Mucosa of descending colon (tissue), 3 donors: Measurements from ENCODE around the gene AZU1. TPM values are rescaled to one million over a fixed set of nuclear protein-coding genes. Genes with fewer than 3 reads are reported as not detected.

Source experiments
- ATAC-seq: fragments of 200-7000 bp; cut with Tn5 transposase; one replicate; pipeline ENCODE4 v1.9.1; 2020; ENCODE audit warnings: mild to moderate bottlenecking, moderate library complexity
- DNase-seq, 3 donors: peaks; one replicate each; pipeline ENCODE4 v3.0.0-alpha.2; 2020
- H3K36me3 ChIP-seq: fragments of 200-600 bp; one replicate; pipeline ENCODE4 v1.8.0; 2021; ENCODE audit warnings: low read depth, mild to moderate bottlenecking
- H3K4me1 ChIP-seq: fragments of 200-600 bp; one replicate; pipeline ENCODE4 v1.8.0; 2021; ENCODE audit warnings: low read depth, mild to moderate bottlenecking
- H3K4me3 ChIP-seq: fragments of 200-600 bp; one replicate; pipeline ENCODE4 v1.8.0; 2021; ENCODE audit warnings: mild to moderate bottlenecking
- H3K9me3 ChIP-seq: fragments of 200-600 bp; one replicate; pipeline ENCODE4 v1.8.0; 2021; ENCODE audit warnings: mild to moderate bottlenecking
- intact Hi-C, 2 donors: fragments of 100-400 bp; cut with DNase I in 1 of 2; cut with micrococcal nuclease in 1 of 2; formaldehyde crosslinking; loops; one replicate each; pipeline versions ENCODE4 v1.11.0 to v1.11.1; 2022; cut with DNase I, micrococcal nuclease
- total RNA-seq, 3 donors: library from RNA; stranded (reverse); fragmentation: NEBNext Ultra II Directional in 2 of 3; extraction: Animal tissue kit (Norgen Biotek cat#: 25700) in 2 of 3; gene quantifications; one replicate each; pipeline versions ENCODE4 v1.2.1 to v1.2.4, GENCODE V29; 2021 to 2023
- TF ChIP-seq, protein P1 (sequence below): fragments of 200-600 bp; IDR thresholded peaks from one replicate; pipeline ENCODE4 v1.8.0; 2022; ENCODE audit warnings: antibody characterized with exemption, mild to moderate bottlenecking
- donor health status: DM: no; HTN: no; CAD: no; lungs with moderate emphysema.
- donor health status: DM: no; HTN: no; CAD: no.
- donor health status: DM: no; HTN: yes; CAD: no.

AZU1 gene
- total RNA-seq, 3 donors from 2014 or later: 0.25 TPM; not detected in 2

DNA sequence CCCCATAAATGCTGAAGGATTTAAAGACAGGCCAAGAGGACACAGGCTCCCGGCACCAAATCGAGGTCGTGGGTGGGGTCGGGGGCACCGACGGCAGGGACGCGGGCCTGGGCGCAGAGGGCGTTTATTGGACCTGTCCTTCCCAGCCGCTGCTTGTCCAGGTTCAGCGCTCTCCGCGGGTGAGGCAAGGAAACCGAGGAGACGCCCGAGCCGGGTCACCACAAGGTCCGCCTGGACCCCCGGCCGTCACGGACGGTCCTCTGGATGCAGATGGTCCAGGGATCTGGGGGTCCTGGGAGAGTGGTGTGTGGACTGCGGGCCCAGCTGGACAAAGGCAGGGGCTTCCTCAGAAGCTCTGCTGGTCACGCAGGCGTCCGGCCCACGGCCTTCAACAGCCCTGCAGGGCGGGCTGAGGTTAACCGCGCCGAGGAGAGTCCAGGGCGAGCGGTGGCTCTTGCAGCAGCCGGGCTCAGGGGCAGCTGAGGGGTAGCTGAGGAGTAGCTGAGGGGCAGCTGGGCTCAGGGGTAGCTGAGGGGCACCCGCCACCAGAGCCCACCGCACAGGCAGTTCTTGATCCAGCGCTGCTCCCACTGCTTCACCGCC lies 40.3 kb downstream of the AZU1 start:
- H3K4me3 ChIP-seq: no peak overlapping the region
- peaks cover 18% of the 10 kb centered on the region for H3K4me1 ChIP-seq
- H3K9me3 ChIP-seq: no peaks in the 10 kb centered on the region
- no peaks in the 10 kb centered on the region for H3K36me3 ChIP-seq
- DNase-seq (no peak), ATAC-seq (no peak)
- intact Hi-C loops: loop anchor here in 1 of 2 donors (10.0 kb wide), 1 partner anchor 57 kb away; the partner anchor contains the start of gene ARID3A
- TF ChIP-seq, protein P1, sequence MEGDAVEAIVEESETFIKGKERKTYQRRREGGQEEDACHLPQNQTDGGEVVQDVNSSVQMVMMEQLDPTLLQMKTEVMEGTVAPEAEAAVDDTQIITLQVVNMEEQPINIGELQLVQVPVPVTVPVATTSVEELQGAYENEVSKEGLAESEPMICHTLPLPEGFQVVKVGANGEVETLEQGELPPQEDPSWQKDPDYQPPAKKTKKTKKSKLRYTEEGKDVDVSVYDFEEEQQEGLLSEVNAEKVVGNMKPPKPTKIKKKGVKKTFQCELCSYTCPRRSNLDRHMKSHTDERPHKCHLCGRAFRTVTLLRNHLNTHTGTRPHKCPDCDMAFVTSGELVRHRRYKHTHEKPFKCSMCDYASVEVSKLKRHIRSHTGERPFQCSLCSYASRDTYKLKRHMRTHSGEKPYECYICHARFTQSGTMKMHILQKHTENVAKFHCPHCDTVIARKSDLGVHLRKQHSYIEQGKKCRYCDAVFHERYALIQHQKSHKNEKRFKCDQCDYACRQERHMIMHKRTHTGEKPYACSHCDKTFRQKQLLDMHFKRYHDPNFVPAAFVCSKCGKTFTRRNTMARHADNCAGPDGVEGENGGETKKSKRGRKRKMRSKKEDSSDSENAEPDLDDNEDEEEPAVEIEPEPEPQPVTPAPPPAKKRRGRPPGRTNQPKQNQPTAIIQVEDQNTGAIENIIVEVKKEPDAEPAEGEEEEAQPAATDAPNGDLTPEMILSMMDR: no peak

DNA sequence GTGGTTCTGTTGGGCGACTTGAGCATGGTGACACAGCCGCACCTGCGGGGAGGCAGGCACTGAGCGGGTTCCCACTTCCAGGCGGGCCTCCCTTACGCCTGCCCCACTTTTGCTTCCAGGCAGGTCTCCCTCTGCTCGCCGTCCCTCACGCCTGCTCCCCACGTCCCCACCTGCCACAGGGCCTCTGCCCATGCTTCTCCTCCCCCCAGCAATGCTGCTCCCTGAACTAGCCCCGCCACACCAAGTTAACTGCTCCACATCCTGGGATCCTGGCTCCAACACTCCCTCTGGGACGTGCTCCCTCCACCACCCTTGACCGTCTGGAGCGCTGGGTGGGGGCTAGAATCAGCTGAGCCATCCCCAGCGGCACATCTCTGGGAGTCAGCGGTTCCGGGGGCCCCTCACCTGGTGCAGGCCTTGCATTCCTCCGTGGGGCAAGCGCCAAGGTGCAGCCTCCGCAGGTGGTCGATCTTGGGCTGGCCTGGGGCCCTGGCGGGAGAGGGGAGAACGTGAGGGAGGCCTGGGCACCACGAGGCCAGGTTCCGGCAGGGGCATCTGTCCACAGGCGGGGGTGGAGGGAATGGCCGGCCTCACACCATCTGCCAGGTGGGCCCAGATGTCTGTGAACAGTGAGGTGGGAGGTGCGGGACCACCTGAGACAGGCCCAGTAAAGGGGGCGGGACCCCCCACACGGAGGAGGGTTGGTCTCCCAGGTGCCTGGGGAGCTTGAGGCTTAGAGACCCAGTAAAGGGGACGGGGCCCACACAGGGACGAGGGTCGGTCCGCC lies 41.0 kb downstream of the AZU1 start:
- no peaks in the 10 kb centered on the region for H3K36me3 ChIP-seq
- intact Hi-C loops: loop anchor here in 1 of 2 donors (10.0 kb wide), 1 partner anchor 56 kb away; the partner anchor contains the start of gene ARID3A
- H3K9me3 ChIP-seq: no peaks in the 10 kb centered on the region
- H3K4me3 ChIP-seq: no peak overlapping the region
- no peak for ATAC-seq
- H3K4me1 ChIP-seq: peaks cover 11% of the 10 kb centered on the region
- TF ChIP-seq, protein P1: no peak
- no peak for DNase-seq

DNA sequence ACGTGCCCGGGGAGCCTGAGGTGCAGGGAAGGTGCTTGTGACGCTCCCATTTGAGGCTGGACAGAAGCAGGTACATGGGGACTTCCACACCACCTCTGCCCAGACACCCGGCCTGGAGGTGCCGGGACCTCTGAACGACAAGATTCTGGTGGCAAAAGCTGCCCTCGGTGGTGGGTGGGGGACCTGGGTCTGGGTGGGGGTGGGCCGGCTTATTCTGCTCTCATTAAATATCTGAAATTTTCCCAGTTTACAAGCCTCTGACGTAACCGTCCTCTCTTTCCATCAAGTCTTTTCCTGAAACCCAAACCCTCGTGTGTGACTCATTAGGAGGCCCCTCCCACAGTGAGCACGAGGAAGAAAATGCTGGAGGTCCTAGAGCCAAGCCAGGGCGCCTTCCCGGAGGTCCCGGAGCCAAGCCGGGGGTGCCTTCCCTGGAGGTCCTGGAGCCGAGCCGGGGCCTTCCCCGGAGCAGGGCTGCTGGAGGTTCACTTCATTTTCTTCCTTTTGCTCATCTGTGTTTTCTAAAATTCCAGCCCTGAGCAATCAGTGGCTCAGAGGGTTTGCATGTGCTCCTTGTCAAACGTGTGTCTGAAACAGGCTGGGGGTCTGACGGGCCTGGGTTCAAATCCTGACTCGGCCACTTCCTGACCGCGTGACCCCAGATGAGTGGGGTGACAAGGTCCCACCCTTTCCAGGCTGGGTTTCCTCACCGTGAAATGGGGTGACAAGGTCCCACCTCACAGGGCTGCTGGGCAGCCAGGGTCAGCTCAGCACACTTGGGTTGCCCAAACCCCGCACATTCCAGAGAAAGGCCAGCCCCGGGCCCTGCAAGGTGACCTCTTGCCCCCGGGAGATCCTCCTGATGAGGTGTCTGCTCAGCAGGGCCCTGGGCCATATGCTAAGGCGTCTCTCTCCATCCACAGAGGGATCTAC lies 41.9 kb downstream of the AZU1 start:
- TF ChIP-seq, protein P1: no peak
- Histone ChIP-seq H3K9me3 (no peaks in the 10 kb centered on the region), H3K4me3 (no peak overlapping the region), H3K36me3 (no peaks in the 10 kb centered on the region), H3K4me1 (peaks cover 10% of the 10 kb centered on the region)
- ATAC-seq (peak; percentile 35), DNase-seq (peak in 2 of 3 donors; percentile 53 to 55)
- intact Hi-C loops: loop anchor here in 1 of 2 donors (10.0 kb wide), 1 partner anchor 55 kb away; the partner anchor contains the start of gene ARID3A

DNA sequence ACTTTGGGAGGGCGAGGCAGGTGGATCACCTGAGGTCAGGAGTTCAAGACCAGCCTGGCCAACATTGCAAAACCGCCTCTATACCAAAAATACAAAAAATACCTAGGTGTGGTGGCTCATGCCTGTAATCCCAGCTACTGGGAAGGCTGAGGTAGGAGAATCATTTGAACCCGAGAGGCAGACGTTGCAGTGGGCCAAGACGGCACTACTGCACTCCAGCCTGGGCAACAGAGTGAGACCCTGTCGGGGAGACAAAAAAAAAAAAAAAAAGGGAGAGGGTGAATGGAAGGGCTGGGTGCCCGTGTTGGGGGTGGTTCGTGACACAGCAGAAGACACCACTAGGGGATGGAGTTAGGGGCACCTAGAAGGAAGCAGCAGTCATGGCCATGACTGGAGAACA lies 42.7 kb downstream of the AZU1 start:
- Histone ChIP-seq H3K9me3 (no peaks in the 10 kb centered on the region), H3K4me3 (no peak overlapping the region), H3K4me1 (peaks cover 10% of the 10 kb centered on the region), H3K36me3 (no peaks in the 10 kb centered on the region)
- no peak for DNase-seq
- ATAC-seq: no peak
- TF ChIP-seq, protein P1: no peak
- intact Hi-C loops: no loop called here

DNA sequence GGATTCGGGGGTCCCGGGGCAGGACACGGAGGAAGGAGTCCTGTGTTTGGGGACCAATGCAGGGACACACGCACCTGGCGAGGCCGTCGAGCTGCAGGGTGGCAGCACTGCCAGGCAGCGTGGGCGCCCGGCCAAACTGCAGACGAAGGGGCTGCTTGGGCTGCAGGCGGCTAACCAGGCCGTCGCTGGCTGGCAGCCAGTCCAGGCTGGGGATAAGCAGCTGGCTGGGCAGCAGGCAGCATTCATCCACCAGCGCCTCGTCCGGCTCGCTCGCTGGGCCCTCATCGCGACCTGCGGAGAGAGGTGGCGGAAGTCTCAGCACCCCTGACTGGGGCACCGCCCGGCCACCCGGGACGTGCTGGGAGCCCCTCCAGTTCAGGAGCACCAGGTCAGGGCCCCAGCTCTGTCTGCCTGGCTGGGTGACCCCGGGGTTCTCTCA lies 43.3 kb downstream of the AZU1 start:
- no peak for ATAC-seq
- Histone ChIP-seq H3K4me1 (peaks cover 10% of the 10 kb centered on the region), H3K9me3 (no peaks in the 10 kb centered on the region), H3K4me3 (no peak overlapping the region), H3K36me3 (no peaks in the 10 kb centered on the region)
- TF ChIP-seq, protein P1: no peak
- intact Hi-C loops: no loop called here
- DNase-seq: peak in 1 of 3 donors; percentile 50
